Sigmoid colon (tissue), 7 donors: Measurements from ENCODE around the gene FAU. TPM values are rescaled to one million over a fixed set of nuclear protein-coding genes. Genes with fewer than 3 reads are reported as not detected.

Experiments
- DNase-seq: peaks from one replicate; pipeline ENCODE4 v3.0.0-alpha.2; 2019
- H3K27ac ChIP-seq, 4 donors: fragments of 200-600 bp; sonication (generic); one replicate each; pipeline ENCODE4 v1.5.1; 2016 to 2019; ENCODE audit warnings: mild to moderate bottlenecking in 1 of 4
- H3K27me3 ChIP-seq, 3 donors: fragments of 200-600 bp; sonication (generic); one replicate each; pipeline ENCODE4 v1.5.1; 2019; ENCODE audit warnings: mild to moderate bottlenecking in 1 of 3
- H3K36me3 ChIP-seq, 4 donors: fragments of 200-600 bp; sonication (generic); one replicate each; pipeline ENCODE4 v1.5.1; 2016 to 2019
- H3K4me1 ChIP-seq, 4 donors: fragments of 200-600 bp; sonication (generic); one replicate each; pipeline ENCODE4 v1.5.1; 2017 to 2019
- H3K4me3 ChIP-seq, 4 donors: fragments of 200-600 bp; sonication (generic); one replicate each; pipeline ENCODE4 v1.5.1; 2017 to 2019; ENCODE audit warnings: mild to moderate bottlenecking in 2 of 4, moderate library complexity in 1 of 4
- H3K9me3 ChIP-seq, 4 donors: fragments of 200-600 bp in 3 of 4; sonication (generic) in 3 of 4; one replicate each; pipeline versions ENCODE4 v1.5.1 to v1.6.1; 2013 to 2019
- CTCF ChIP-seq, 4 experiments: fragments of 450-650 bp in 3 of 4; fragments of 200-600 bp in 1 of 4; IDR thresholded peaks; one replicate each; pipeline ENCODE4 v1.5.1; 2016 to 2019; ENCODE audit warnings: antibody characterized with exemption in 4 of 4, mild to moderate bottlenecking in 3 of 4, moderate library complexity in 2 of 4
- EP300 ChIP-seq, 4 donors: sonication (generic); formaldehyde crosslinking; IDR thresholded peaks; one replicate each; pipeline ENCODE4 v1.6.1; 2017; ENCODE audit warnings: antibody characterized with exemption in 4 of 4
- POLR2A ChIP-seq, 2 donors: fragments of 450-650 bp; IDR thresholded peaks; one replicate each; pipeline ENCODE4 v1.6.1; 2016; ENCODE audit warnings: antibody characterized with exemption in 2 of 2, mild to moderate bottlenecking in 2 of 2, moderate library complexity in 2 of 2
- POLR2AphosphoS5 ChIP-seq, 4 donors: sonication (generic); formaldehyde crosslinking; IDR thresholded peaks; one replicate each; pipeline ENCODE4 v1.6.1; 2017; ENCODE audit warnings: antibody characterized with exemption in 4 of 4
- WGBS, 2 donors: extraction: QIAGEN DNeasy Blood & Tissue Kit; methylation state at CpG; one replicate each; pipeline ENCODE4 v1.1.7; 2013; 5-methylcytosine and 5-hydroxymethylcytosine counted together
- intact Hi-C: fragments of 100-400 bp; cut with DNase I; formaldehyde crosslinking; loops from one replicate; pipeline ENCODE4 v1.15.1; 2023
- polyA plus RNA-seq, 3 donors: library from polyadenylated mRNA; stranded (reverse); fragments of 200-250 nt; gene quantifications; one replicate each; pipeline ENCODE4 v1.2.3, GENCODE V29; 2013
- total RNA-seq, 4 donors: library from RNA; depleted of rRNA; stranded (reverse); fragments of >200 nt; gene quantifications; one replicate each; pipeline ENCODE4 v1.1.0, GENCODE V29; 2016
- donor health status: healthy with polysubstance abuse.
- donor health status: Bipolar disorder and iron deficiency.
- donor health status: healthy.

FAU gene
- total and polyA plus RNA-seq, 7 donors = 811 to 1,561 (median 1,235) TPM

- DNase-seq = peak; percentile 46
- H3K4me1 ChIP-seq = peaks cover 0 to 11% (median 8%) of the 10 kb centered on the region in 4 donors
- 72 to 82% methylated on average over 6 of the region's 6 CpGs for WGBS, 2 donors
- no peak overlapping the region for H3K4me3 ChIP-seq
- no peaks in the 10 kb centered on the region for H3K9me3 ChIP-seq
- no peak overlapping the region for H3K27ac ChIP-seq
- H3K27me3 ChIP-seq = no peaks in the 10 kb centered on the region
- peaks cover 49 to 78% (median 62%) of the 10 kb centered on the region in 4 donors for H3K36me3 ChIP-seq
- TF ChIP-seq EP300 (IDR thresholded peaks at IDR 0.05) = no peak
- TF ChIP-seq POLR2A (IDR thresholded peaks at IDR 0.05) = no peak
- TF ChIP-seq POLR2AphosphoS5 (IDR thresholded peaks at IDR 0.05) = no peak
- no peak for TF ChIP-seq CTCF (IDR thresholded peaks at IDR 0.05)
- intact Hi-C loops = no loop called here
These were observed 4.8 kb upstream of the FAU start for GRCh38 chr11:65126624-65127274.

GRCh38 chr11:65125197-65126056 is 3.5 kb upstream of the FAU start:
- intact Hi-C loops = no loop called here
- WGBS, 2 donors = 91 to 92% methylated on average over 12 of the region's 12 CpGs
- H3K36me3 ChIP-seq = peaks cover 42 to 73% (median 56%) of the 10 kb centered on the region in 4 donors

GRCh38 chr11:65124480-65125196 is 2.7 kb upstream of the FAU start:
- intact Hi-C loops = loop anchor here (5.0 kb wide), 1 partner anchor 97 kb away; the partner anchor contains the start of gene SNX15
- peaks cover 0 to 29% (median 19%) of the 10 kb centered on the region in 4 donors for H3K4me1 ChIP-seq
- no peak overlapping the region for H3K4me3 ChIP-seq
- TF ChIP-seq EP300 (IDR thresholded peaks at IDR 0.05) = no peak
- no peaks in the 10 kb centered on the region for H3K27me3 ChIP-seq
- 91 to 94% methylated on average over 5 of the region's 5 CpGs for WGBS, 2 donors
- no peaks in the 10 kb centered on the region for H3K9me3 ChIP-seq
- peak; percentile 59 for DNase-seq
- H3K27ac ChIP-seq = no peak overlapping the region
- peaks cover 41 to 73% (median 56%) of the 10 kb centered on the region in 4 donors for H3K36me3 ChIP-seq

More at GRCh38 chr11:65125197-65126056, 3.5 kb upstream of the FAU start:
- no peak overlapping the region for H3K4me3 ChIP-seq
- no peak for TF ChIP-seq POLR2AphosphoS5 (IDR thresholded peaks at IDR 0.05)
- no peak for TF ChIP-seq POLR2A (IDR thresholded peaks at IDR 0.05)
- TF ChIP-seq EP300 (IDR thresholded peaks at IDR 0.05) = no peak
- TF ChIP-seq CTCF (IDR thresholded peaks at IDR 0.05) = no peak
- peaks cover 0 to 21% (median 19%) of the 10 kb centered on the region in 4 donors for H3K4me1 ChIP-seq
- no peaks in the 10 kb centered on the region for H3K9me3 ChIP-seq
- peak; percentile 54 for DNase-seq
- H3K27ac ChIP-seq = no peak overlapping the region
- no peaks in the 10 kb centered on the region for H3K27me3 ChIP-seq

GRCh38 chr11:65121447-65121864 is 478 bp downstream of the FAU start:
- Histone ChIP-seq H3K4me1 (peaks cover 0 to 41% (median 28%) of the 10 kb centered on the region in 4 donors), H3K4me3 (peak overlapping the region; percentile 55 to 80 (median 70)), H3K27ac (peak overlapping the region; percentile 81 to 97 (median 91)), H3K36me3 (peaks cover 19 to 51% (median 31%) of the 10 kb centered on the region in 4 donors), H3K27me3 (no peaks in the 10 kb centered on the region), H3K9me3 (no peaks in the 10 kb centered on the region)
- TF ChIP-seq EP300 (IDR thresholded peaks at IDR 0.05) (no peak), POLR2A (IDR thresholded peaks at IDR 0.05) (no peak), CTCF (IDR thresholded peaks at IDR 0.05) (no peak), POLR2AphosphoS5 (IDR thresholded peaks at IDR 0.05) (no peak)
- DNase-seq = peak; percentile 68
- 1 to 2% methylated on average over 22 of the region's 22 CpGs for WGBS, 2 donors
- intact Hi-C loops = loop anchor here (5.0 kb wide), 1 partner anchor 94 kb away; the partner anchor contains the start of gene SNX15
